ENCODE measurements around the gene SLC19A2.

The SLC19A2 gene

GRCh38 chr1:169527001-169527400 is 41.3 kb upstream of the SLC19A2 start:
- no peak for ATAC-seq (ENCODE audit: insufficient read depth, low read depth)
- no peaks in the 10 kb centered on the region for H3K27me3 ChIP-seq (ENCODE audit: insufficient read depth, low read length, poor library complexity)
- H3K27ac ChIP-seq (ENCODE audit: low read length), result no peak overlapping the region
- H4K20me1 ChIP-seq (ENCODE audit: insufficient read depth, low read length), result no peaks in the 10 kb centered on the region
- H3K79me2 ChIP-seq (ENCODE audit: insufficient read depth, low read length), result no peaks in the 10 kb centered on the region
- H3K9ac ChIP-seq (ENCODE audit: low read depth, low read length), result no peak overlapping the region
- peaks cover 23% of the 10 kb centered on the region for H3K4me1 ChIP-seq (ENCODE audit: insufficient read depth, low read length)
- no peak for DNase-seq
- no peaks in the 10 kb centered on the region for H3K9me3 ChIP-seq (ENCODE audit: insufficient read depth, low read length, severe bottlenecking)
- no peak for TF ChIP-seq EZH2 (IDR thresholded peaks at IDR 0.05; ENCODE audit: borderline replicate concordance, low read depth, low read length, severe bottlenecking)
- TF ChIP-seq CTCF (IDR thresholded peaks at IDR 0.05; ENCODE audit: borderline replicate concordance, extremely low read depth, low read length, poor library complexity, severe bottlenecking), result no peak
- H2AFZ ChIP-seq (ENCODE audit: low read depth, low read length), result no peak overlapping the region
- no peak overlapping the region for H3K4me2 ChIP-seq (ENCODE audit: insufficient read depth, low read length)
- no peaks in the 10 kb centered on the region for H3K36me3 ChIP-seq (ENCODE audit: insufficient read depth, low read length)
- H3K4me3 ChIP-seq (ENCODE audit: low read depth in 1 of 2, low read length in 2 of 2), result no peak overlapping the region

- no peak overlapping the region for H3K27ac ChIP-seq (ENCODE audit: low read length)
These were observed 40.5 kb upstream of the SLC19A2 start for GRCh38 chr1:169526120-169526832.

GRCh38 chr1:169525391-169525790 is 39.6 kb upstream of the SLC19A2 start:
- ATAC-seq (ENCODE audit: insufficient read depth, low read depth) (no peak), DNase-seq (no peak)
- Histone ChIP-seq H3K36me3 (ENCODE audit: insufficient read depth, low read length) (no peaks in the 10 kb centered on the region), H4K20me1 (ENCODE audit: insufficient read depth, low read length) (no peaks in the 10 kb centered on the region), H3K27ac (ENCODE audit: low read length) (no peak overlapping the region), H3K4me2 (ENCODE audit: insufficient read depth, low read length) (no peak overlapping the region), H3K79me2 (ENCODE audit: insufficient read depth, low read length) (no peaks in the 10 kb centered on the region), H3K4me3 (ENCODE audit: low read depth in 1 of 2, low read length in 2 of 2) (no peak overlapping the region), H3K27me3 (ENCODE audit: insufficient read depth, low read length, poor library complexity) (no peaks in the 10 kb centered on the region), H3K9ac (ENCODE audit: low read depth, low read length) (no peak overlapping the region), H3K4me1 (ENCODE audit: insufficient read depth, low read length) (peaks cover 23% of the 10 kb centered on the region), H3K9me3 (ENCODE audit: insufficient read depth, low read length, severe bottlenecking) (no peaks in the 10 kb centered on the region), H2AFZ (ENCODE audit: low read depth, low read length) (no peak overlapping the region)
- TF ChIP-seq CTCF (IDR thresholded peaks at IDR 0.05; ENCODE audit: borderline replicate concordance, extremely low read depth, low read length, poor library complexity, severe bottlenecking) (no peak), EZH2 (IDR thresholded peaks at IDR 0.05; ENCODE audit: borderline replicate concordance, low read depth, low read length, severe bottlenecking) (no peak)

More at GRCh38 chr1:169526120-169526832, 40.5 kb upstream of the SLC19A2 start:
- Histone ChIP-seq H3K36me3 (ENCODE audit: insufficient read depth, low read length) (no peaks in the 10 kb centered on the region), H3K9ac (ENCODE audit: low read depth, low read length) (no peak overlapping the region), H4K20me1 (ENCODE audit: insufficient read depth, low read length) (no peaks in the 10 kb centered on the region), H3K4me2 (ENCODE audit: insufficient read depth, low read length) (no peak overlapping the region), H3K9me3 (ENCODE audit: insufficient read depth, low read length, severe bottlenecking) (no peaks in the 10 kb centered on the region), H3K79me2 (ENCODE audit: insufficient read depth, low read length) (no peaks in the 10 kb centered on the region), H2AFZ (ENCODE audit: low read depth, low read length) (no peak overlapping the region), H3K27me3 (ENCODE audit: insufficient read depth, low read length, poor library complexity) (no peaks in the 10 kb centered on the region), H3K4me1 (ENCODE audit: insufficient read depth, low read length) (peaks cover 23% of the 10 kb centered on the region), H3K4me3 (ENCODE audit: low read depth in 1 of 2, low read length in 2 of 2) (no peak overlapping the region)
- DNase-seq (no peak), ATAC-seq (ENCODE audit: insufficient read depth, low read depth) (no peak)
- TF ChIP-seq EZH2 (IDR thresholded peaks at IDR 0.05; ENCODE audit: borderline replicate concordance, low read depth, low read length, severe bottlenecking) (no peak), CTCF (IDR thresholded peaks at IDR 0.05; ENCODE audit: borderline replicate concordance, extremely low read depth, low read length, poor library complexity, severe bottlenecking) (no peak)

All from DND-41 (cell line).